Nephron (organoid): ENCODE data around the gene PRTN3.

ENCODE experiments used
- H3K27ac Mint-ChIP-seq, 3 experiments: 2 replicates each; pipeline ENCODE4 v1.8.0; 2020; ENCODE audit warnings: mixed read lengths in 3 of 3, mild to moderate bottlenecking in 2 of 3, moderate library complexity in 1 of 3
- H3K27me3 Mint-ChIP-seq: 2 replicates; pipeline ENCODE4 v1.8.0; 2021; ENCODE audit warnings: low read depth, mild to moderate bottlenecking, moderate library complexity, mixed read lengths
- H3K36me3 Mint-ChIP-seq: 2 replicates; pipeline ENCODE4 v1.8.0; 2020; ENCODE audit warnings: low read depth, mixed read lengths
- H3K4me1 Mint-ChIP-seq: 2 replicates; pipeline ENCODE4 v1.8.0; 2020; ENCODE audit warnings: mixed read lengths
- H3K4me3 Mint-ChIP-seq, 3 experiments: 2 replicates each; pipeline ENCODE4 v1.8.0; 2020; ENCODE audit warnings: mild to moderate bottlenecking in 3 of 3, mixed read lengths in 3 of 3, moderate library complexity in 2 of 3
- H3K9me3 Mint-ChIP-seq: 2 replicates; pipeline ENCODE4 v1.8.0; 2020; ENCODE audit warnings: mixed read lengths
- CTCF ChIP-seq, 3 experiments: fragments of 200-600 bp; sonication (generic); IDR thresholded peaks; one replicate each; pipeline ENCODE4 v1.5.0; 2021; ENCODE audit warnings: antibody characterized with exemption in 3 of 3; ENCODE audit not compliant: unreplicated experiment in 3 of 3

The PRTN3 gene

GRCh38 chr19:823565-824121, 17.2 kb upstream of the PRTN3 start:
- TF ChIP-seq CTCF (IDR thresholded peaks at IDR 0.05; ENCODE audit: unreplicated experiment in 3 of 3), result no peak
- Mint-ChIP-seq H3K27ac (no peak overlapping the region), H3K9me3 (no peaks in the 10 kb centered on the region), H3K4me3 (peak overlapping the region; percentile 55 to 63 (median 56)), H3K27me3 (peaks cover 7% of the 10 kb centered on the region), H3K36me3 (no peaks in the 10 kb centered on the region), H3K4me1 (no peaks in the 10 kb centered on the region)

GRCh38 chr19:824885-825284, 15.9 kb upstream of the PRTN3 start:
- Mint-ChIP-seq H3K27ac (no peak overlapping the region), H3K4me3 (peak overlapping the region in 1 of 3 experiments; percentile 33), H3K36me3 (no peaks in the 10 kb centered on the region), H3K4me1 (no peaks in the 10 kb centered on the region), H3K27me3 (peaks cover 8% of the 10 kb centered on the region), H3K9me3 (no peaks in the 10 kb centered on the region)
- no peak for TF ChIP-seq CTCF (IDR thresholded peaks at IDR 0.05; ENCODE audit: unreplicated experiment in 3 of 3)

GRCh38 chr19:825897-826644, 14.7 kb upstream of the PRTN3 start:
- Mint-ChIP-seq H3K27ac (no peak overlapping the region), H3K9me3 (no peaks in the 10 kb centered on the region), H3K4me1 (no peaks in the 10 kb centered on the region), H3K36me3 (no peaks in the 10 kb centered on the region), H3K27me3 (peaks cover 10% of the 10 kb centered on the region), H3K4me3 (peak overlapping the region in 1 of 3 experiments; percentile 46)
- no peak for TF ChIP-seq CTCF (IDR thresholded peaks at IDR 0.05; ENCODE audit: unreplicated experiment in 3 of 3)

GRCh38 chr19:827314-827709, 13.5 kb upstream of the PRTN3 start:
- no peak overlapping the region for H3K4me3 Mint-ChIP-seq
- H3K9me3 Mint-ChIP-seq, result no peaks in the 10 kb centered on the region
- no peak overlapping the region for H3K27ac Mint-ChIP-seq
- H3K4me1 Mint-ChIP-seq, result no peaks in the 10 kb centered on the region
- peaks cover 10% of the 10 kb centered on the region for H3K27me3 Mint-ChIP-seq
- no peaks in the 10 kb centered on the region for H3K36me3 Mint-ChIP-seq
- TF ChIP-seq CTCF (IDR thresholded peaks at IDR 0.05; ENCODE audit: unreplicated experiment in 3 of 3), result no peak

GRCh38 chr19:827710-828321, 13.0 kb upstream of the PRTN3 start, which contains the start of gene AZU1:
Gene AZU1, plus strand, starts transcription at chr19:827837. Its CDS starts 10 bp downstream, at chr19:827847.
- Mint-ChIP-seq H3K4me3 (no peak within 1 kb of the TSS), H3K27me3 (peaks cover 10% of the 10 kb centered on the region), H3K36me3 (no peaks in the 10 kb centered on the region), H3K27ac (no peak within 1 kb of the TSS), H3K4me1 (no peaks in the 10 kb centered on the region), H3K9me3 (no peaks in the 10 kb centered on the region)
- no peak for TF ChIP-seq CTCF (IDR thresholded peaks at IDR 0.05; ENCODE audit: unreplicated experiment in 3 of 3)
